Cardiac muscle cell (in vitro differentiated cells and primary cell): Measurements from ENCODE around the gene SORBS2. TPM values are rescaled to one million over a fixed set of nuclear protein-coding genes. Genes with fewer than 3 reads are reported as not detected.

Experiments
- DNase-seq, 2 donors: peaks; one replicate each; pipeline versions ENCODE4 v3.0.0 to v3.0.0-alpha.2; 2010 to 2017; ENCODE audit warnings: low read depth in 1 of 2, low spot score in 1 of 2
- H3K27ac ChIP-seq: fragments of 200-600 bp; sonication (generic); 2 replicates; pipeline ENCODE4 v1.5.1; 2016
- H3K27me3 ChIP-seq: fragments of 200-600 bp; sonication (generic); 2 replicates; pipeline ENCODE4 v1.6.0; 2016; ENCODE audit warnings: control low read depth
- H3K36me3 ChIP-seq: fragments of 200-600 bp; sonication (generic); 2 replicates; pipeline ENCODE4 v1.5.1; 2016; ENCODE audit warnings: control low read depth
- H3K4me1 ChIP-seq: fragments of 200-600 bp; sonication (generic); 2 replicates; pipeline ENCODE4 v1.8.1; 2017; ENCODE audit warnings: low read depth, mild to moderate bottlenecking, mixed run types
- H3K4me3 ChIP-seq: fragments of 200-600 bp; sonication (generic); 2 replicates; pipeline ENCODE4 v1.5.1; 2016; ENCODE audit warnings: mild to moderate bottlenecking
- H3K9me3 ChIP-seq: fragments of 200-600 bp; sonication (generic); 2 replicates; pipeline ENCODE4 v1.5.1; 2017; ENCODE audit warnings: low read depth, mild to moderate bottlenecking, control low read depth
- polyA plus RNA-seq: library from polyadenylated mRNA; unstranded; fragments of >200 nt; fragmentation: Nextera tagmentation; extraction: Ambion mirVana; gene quantifications from 2 replicates; pipeline ENCODE4 v1.2.1, GENCODE V29; 2016
- total RNA-seq: library from RNA; depleted of rRNA; stranded (reverse); fragments of >200 nt; gene quantifications from 2 replicates; pipeline ENCODE4 v1.2.3, GENCODE V29; 2016
- TF ChIP-seq, protein P1 (sequence below): IDR thresholded peaks from 2 replicates; pipeline ENCODE4 v1.5.1; 2012; ENCODE audit warnings: low read depth, mild to moderate bottlenecking, low read length

The SORBS2 gene
- total and polyA plus RNA-seq, 2 experiments from 2014 or later: 453 to 470 TPM

GRCh38 chr4:185840953-185841352 is 29.0 kb upstream of the SORBS2 start:
- TF ChIP-seq, protein P1, sequence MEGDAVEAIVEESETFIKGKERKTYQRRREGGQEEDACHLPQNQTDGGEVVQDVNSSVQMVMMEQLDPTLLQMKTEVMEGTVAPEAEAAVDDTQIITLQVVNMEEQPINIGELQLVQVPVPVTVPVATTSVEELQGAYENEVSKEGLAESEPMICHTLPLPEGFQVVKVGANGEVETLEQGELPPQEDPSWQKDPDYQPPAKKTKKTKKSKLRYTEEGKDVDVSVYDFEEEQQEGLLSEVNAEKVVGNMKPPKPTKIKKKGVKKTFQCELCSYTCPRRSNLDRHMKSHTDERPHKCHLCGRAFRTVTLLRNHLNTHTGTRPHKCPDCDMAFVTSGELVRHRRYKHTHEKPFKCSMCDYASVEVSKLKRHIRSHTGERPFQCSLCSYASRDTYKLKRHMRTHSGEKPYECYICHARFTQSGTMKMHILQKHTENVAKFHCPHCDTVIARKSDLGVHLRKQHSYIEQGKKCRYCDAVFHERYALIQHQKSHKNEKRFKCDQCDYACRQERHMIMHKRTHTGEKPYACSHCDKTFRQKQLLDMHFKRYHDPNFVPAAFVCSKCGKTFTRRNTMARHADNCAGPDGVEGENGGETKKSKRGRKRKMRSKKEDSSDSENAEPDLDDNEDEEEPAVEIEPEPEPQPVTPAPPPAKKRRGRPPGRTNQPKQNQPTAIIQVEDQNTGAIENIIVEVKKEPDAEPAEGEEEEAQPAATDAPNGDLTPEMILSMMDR: no peak
- Histone ChIP-seq H3K4me1 (peaks cover 52% of the 10 kb centered on the region), H3K36me3 (no peaks in the 10 kb centered on the region), H3K27ac (peak overlapping the region; percentile 25), H3K27me3 (no peaks in the 10 kb centered on the region), H3K9me3 (no peaks in the 10 kb centered on the region), H3K4me3 (no peak overlapping the region)
- no peak for DNase-seq

GRCh38 chr4:185840201-185840600 is 28.2 kb upstream of the SORBS2 start:
- H3K4me3 ChIP-seq: no peak overlapping the region
- TF ChIP-seq, protein P1: no peak
- H3K9me3 ChIP-seq: no peaks in the 10 kb centered on the region
- no peaks in the 10 kb centered on the region for H3K36me3 ChIP-seq
- H3K27me3 ChIP-seq: no peaks in the 10 kb centered on the region
- no peak for DNase-seq
- H3K4me1 ChIP-seq: peaks cover 59% of the 10 kb centered on the region
- H3K27ac ChIP-seq: peak overlapping the region; percentile 81

DNA sequence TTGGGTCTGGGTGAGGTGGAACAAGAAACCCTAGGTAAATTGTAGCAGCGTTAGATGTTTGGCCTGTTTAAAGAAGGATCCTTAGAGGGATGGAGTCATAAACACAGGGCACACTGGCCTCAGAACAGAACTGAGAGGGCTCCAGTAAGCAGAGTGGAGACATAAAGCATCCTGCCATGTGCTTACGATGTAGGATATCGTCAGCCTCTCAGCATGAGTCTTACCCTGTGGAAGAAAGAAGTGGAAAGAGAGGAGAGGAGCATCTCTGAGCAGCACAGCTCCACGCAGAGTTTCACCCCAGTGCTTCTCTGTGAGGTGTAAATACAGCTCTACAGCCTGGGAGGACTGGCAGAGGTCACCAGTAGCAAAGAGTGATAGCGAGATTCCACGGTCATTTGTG is 27.8 kb upstream of the SORBS2 start:
- Histone ChIP-seq H3K4me1 (peaks cover 59% of the 10 kb centered on the region), H3K4me3 (no peak overlapping the region), H3K36me3 (no peaks in the 10 kb centered on the region), H3K9me3 (no peaks in the 10 kb centered on the region), H3K27me3 (no peaks in the 10 kb centered on the region), H3K27ac (peak overlapping the region; percentile 81)
- DNase-seq: no peak
- TF ChIP-seq, protein P1: no peak

GRCh38 chr4:185839194-185839712 is 27.3 kb upstream of the SORBS2 start:
- Histone ChIP-seq H3K4me3 (no peak overlapping the region), H3K27ac (peak overlapping the region; percentile 81), H3K9me3 (no peaks in the 10 kb centered on the region), H3K4me1 (peaks cover 59% of the 10 kb centered on the region), H3K36me3 (no peaks in the 10 kb centered on the region), H3K27me3 (no peaks in the 10 kb centered on the region)
- TF ChIP-seq, protein P1: no peak
- peak; percentile 11 to 97 for DNase-seq

DNA sequence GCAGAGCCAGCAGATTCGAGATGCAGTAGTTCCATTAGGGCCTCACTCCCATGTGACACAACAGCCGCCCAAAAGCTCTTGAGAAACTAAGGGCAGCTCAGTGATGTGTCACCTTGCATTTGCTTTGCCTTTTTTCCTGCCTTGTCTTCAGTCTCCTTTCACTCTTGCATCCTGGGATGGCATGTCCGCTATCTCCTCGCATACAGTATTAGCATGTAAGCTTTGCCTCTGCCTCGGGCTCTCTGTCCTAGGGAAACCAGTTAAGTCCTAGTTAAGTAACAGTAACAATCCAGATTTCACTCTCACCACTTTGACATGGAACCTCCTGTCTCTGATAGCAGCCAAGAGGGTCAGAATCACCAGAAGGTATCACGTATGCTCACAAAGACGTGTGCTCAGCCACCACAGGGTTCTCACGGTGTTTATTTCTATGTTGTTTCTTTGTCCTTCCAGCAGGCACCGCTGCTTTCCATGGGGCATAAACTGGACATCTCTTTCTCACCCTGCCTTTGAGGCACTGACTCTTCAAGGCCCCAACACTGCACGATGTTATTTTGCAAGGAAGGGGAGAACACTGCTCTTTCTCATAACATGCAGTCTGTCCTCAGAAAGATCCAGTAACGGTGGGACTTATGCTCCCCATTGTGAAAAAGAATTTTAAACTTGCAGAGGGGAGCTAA is 26.7 kb upstream of the SORBS2 start:
- Histone ChIP-seq H3K9me3 (no peaks in the 10 kb centered on the region), H3K36me3 (no peaks in the 10 kb centered on the region), H3K27ac (peak overlapping the region; percentile 81), H3K4me3 (no peak overlapping the region), H3K27me3 (no peaks in the 10 kb centered on the region), H3K4me1 (peaks cover 59% of the 10 kb centered on the region)
- no peak for DNase-seq
- TF ChIP-seq, protein P1: no peak
